ENCODE measurements around the gene ICA1.

ICA1 gene

DNA sequence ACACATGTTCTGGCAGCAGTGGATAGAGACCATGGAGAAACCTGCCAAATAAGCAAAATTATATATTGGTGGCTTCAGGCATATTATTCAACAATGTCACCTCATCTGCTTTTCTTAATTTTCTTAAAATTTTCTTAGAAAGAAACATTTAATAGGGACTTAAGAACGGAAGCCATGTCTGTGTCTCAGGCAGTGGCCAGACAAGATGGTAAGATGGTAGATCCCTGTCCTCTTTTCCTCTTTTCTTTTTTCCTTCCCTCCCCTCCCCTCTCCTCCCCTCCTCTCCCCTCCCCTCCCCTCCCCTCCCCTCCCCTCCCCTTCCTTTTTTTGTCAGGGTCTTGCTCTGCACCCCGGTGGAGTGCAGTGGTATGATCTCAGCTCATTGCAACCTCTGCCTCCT is 24.2 kb upstream of the ICA1 start:
- Histone ChIP-seq H3F3A (ENCODE audit: insufficient read depth, low read length) (no peaks in the 10 kb centered on the region), H2AFZ (ENCODE audit: low read length) (no peak overlapping the region), H3K4me1 (ENCODE audit: low read length) (no peaks in the 10 kb centered on the region), H3K4me2 (ENCODE audit: low read depth, low read length) (no peak overlapping the region), H3K9ac (ENCODE audit: low read length) (no peak overlapping the region), H3K79me2 (ENCODE audit: low read length) (no peaks in the 10 kb centered on the region), H3K9me2 (replicated peaks; ENCODE audit: insufficient read depth, low read length) (no peaks in the 10 kb centered on the region), H4K20me1 (ENCODE audit: insufficient read depth, low read length) (no peaks in the 10 kb centered on the region), H3K27me3 (replicated peaks; ENCODE audit: insufficient read depth, low read length) (no peaks in the 10 kb centered on the region), H3K9me3 (replicated peaks; ENCODE audit: insufficient read depth, low read length) (no peaks in the 10 kb centered on the region), H3K36me3 (replicated peaks; ENCODE audit: insufficient read depth, low read length) (no peaks in the 10 kb centered on the region), H3K27ac (ENCODE audit: low read length) (no peak overlapping the region), H3K4me3 (ENCODE audit: low read length) (no peak overlapping the region)
- DNase-seq = no peak
- no peak for TF ChIP-seq EZH2phosphoT487 (IDR thresholded peaks at IDR 0.05; ENCODE audit: low read length)
- TF ChIP-seq EZH2 (optimal IDR thresholded peaks at IDR 0.05; ENCODE audit: low read depth, low read length) = no peak
- TF ChIP-seq, protein P1, sequence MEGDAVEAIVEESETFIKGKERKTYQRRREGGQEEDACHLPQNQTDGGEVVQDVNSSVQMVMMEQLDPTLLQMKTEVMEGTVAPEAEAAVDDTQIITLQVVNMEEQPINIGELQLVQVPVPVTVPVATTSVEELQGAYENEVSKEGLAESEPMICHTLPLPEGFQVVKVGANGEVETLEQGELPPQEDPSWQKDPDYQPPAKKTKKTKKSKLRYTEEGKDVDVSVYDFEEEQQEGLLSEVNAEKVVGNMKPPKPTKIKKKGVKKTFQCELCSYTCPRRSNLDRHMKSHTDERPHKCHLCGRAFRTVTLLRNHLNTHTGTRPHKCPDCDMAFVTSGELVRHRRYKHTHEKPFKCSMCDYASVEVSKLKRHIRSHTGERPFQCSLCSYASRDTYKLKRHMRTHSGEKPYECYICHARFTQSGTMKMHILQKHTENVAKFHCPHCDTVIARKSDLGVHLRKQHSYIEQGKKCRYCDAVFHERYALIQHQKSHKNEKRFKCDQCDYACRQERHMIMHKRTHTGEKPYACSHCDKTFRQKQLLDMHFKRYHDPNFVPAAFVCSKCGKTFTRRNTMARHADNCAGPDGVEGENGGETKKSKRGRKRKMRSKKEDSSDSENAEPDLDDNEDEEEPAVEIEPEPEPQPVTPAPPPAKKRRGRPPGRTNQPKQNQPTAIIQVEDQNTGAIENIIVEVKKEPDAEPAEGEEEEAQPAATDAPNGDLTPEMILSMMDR (IDR thresholded peaks at IDR 0.05; ENCODE audit: low read length) = no peak

DNA sequence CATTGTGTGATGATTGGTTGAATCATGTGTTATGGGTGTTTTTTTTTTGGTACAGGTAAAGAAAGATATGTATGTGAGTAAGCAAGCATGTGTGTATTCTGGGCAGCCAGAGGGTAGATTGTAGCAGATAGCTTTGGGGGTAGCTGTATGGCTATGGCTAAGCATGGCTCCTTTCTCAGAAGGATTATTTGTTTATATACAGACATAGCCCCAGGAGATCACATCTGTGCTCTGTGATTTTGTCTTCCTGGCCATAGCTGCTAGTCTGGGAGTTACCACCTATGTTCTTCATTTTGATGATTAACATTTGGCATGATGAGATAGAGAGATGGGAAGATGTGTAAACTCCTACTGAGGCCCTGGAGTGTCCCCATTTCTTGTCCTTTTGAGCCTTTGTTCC is 23.2 kb upstream of the ICA1 start:
- Histone ChIP-seq H3K9ac (ENCODE audit: low read length) (no peak overlapping the region), H3K4me1 (ENCODE audit: low read length) (no peaks in the 10 kb centered on the region), H3K79me2 (ENCODE audit: low read length) (no peaks in the 10 kb centered on the region), H4K20me1 (ENCODE audit: insufficient read depth, low read length) (no peaks in the 10 kb centered on the region), H3F3A (ENCODE audit: insufficient read depth, low read length) (no peaks in the 10 kb centered on the region), H3K9me2 (replicated peaks; ENCODE audit: insufficient read depth, low read length) (no peaks in the 10 kb centered on the region), H3K36me3 (replicated peaks; ENCODE audit: insufficient read depth, low read length) (no peaks in the 10 kb centered on the region), H3K9me3 (replicated peaks; ENCODE audit: insufficient read depth, low read length) (no peaks in the 10 kb centered on the region), H3K27me3 (replicated peaks; ENCODE audit: insufficient read depth, low read length) (no peaks in the 10 kb centered on the region), H3K4me2 (ENCODE audit: low read depth, low read length) (no peak overlapping the region), H3K27ac (ENCODE audit: low read length) (no peak overlapping the region), H3K4me3 (ENCODE audit: low read length) (no peak overlapping the region), H2AFZ (ENCODE audit: low read length) (no peak overlapping the region)
- TF ChIP-seq, protein P1 (IDR thresholded peaks at IDR 0.05; ENCODE audit: low read length) = no peak
- TF ChIP-seq EZH2phosphoT487 (IDR thresholded peaks at IDR 0.05; ENCODE audit: low read length) (no peak), EZH2 (optimal IDR thresholded peaks at IDR 0.05; ENCODE audit: low read depth, low read length) (no peak)
- no peak for DNase-seq

DNA sequence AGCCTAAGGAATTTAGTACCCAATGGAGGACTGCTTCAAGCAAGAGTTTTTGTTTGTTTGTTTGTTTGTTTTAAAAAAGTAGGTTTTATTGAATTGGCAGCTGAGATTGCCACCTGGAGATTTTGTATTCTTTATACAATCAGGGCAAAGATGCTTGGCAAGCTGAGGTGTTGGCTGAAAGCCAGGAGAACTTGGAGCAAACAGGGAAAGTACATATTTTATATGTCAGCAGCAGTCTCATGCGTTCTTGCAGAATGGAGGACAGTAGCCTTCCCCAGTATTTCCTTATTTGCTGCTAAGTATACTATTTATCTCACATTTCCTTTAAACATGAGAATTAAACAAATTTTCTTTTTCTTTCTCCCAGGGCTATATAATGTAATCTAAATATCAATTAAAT is 22.6 kb upstream of the ICA1 start:
- no peak for DNase-seq
- TF ChIP-seq EZH2 (optimal IDR thresholded peaks at IDR 0.05; ENCODE audit: low read depth, low read length) (no peak), EZH2phosphoT487 (IDR thresholded peaks at IDR 0.05; ENCODE audit: low read length) (no peak)
- TF ChIP-seq, protein P1 (IDR thresholded peaks at IDR 0.05; ENCODE audit: low read length) = no peak
- Histone ChIP-seq H3K4me2 (ENCODE audit: low read depth, low read length) (no peak overlapping the region), H3K79me2 (ENCODE audit: low read length) (no peaks in the 10 kb centered on the region), H4K20me1 (ENCODE audit: insufficient read depth, low read length) (no peaks in the 10 kb centered on the region), H3K4me3 (ENCODE audit: low read length) (no peak overlapping the region), H3K9me2 (replicated peaks; ENCODE audit: insufficient read depth, low read length) (no peaks in the 10 kb centered on the region), H3K36me3 (replicated peaks; ENCODE audit: insufficient read depth, low read length) (no peaks in the 10 kb centered on the region), H3K27me3 (replicated peaks; ENCODE audit: insufficient read depth, low read length) (no peaks in the 10 kb centered on the region), H2AFZ (ENCODE audit: low read length) (no peak overlapping the region), H3K4me1 (ENCODE audit: low read length) (no peaks in the 10 kb centered on the region), H3K9ac (ENCODE audit: low read length) (no peak overlapping the region), H3K9me3 (replicated peaks; ENCODE audit: insufficient read depth, low read length) (no peaks in the 10 kb centered on the region), H3F3A (ENCODE audit: insufficient read depth, low read length) (no peaks in the 10 kb centered on the region), H3K27ac (ENCODE audit: low read length) (no peak overlapping the region)
